SJCRH30 (cell line): ENCODE measurements around the gene HOMER2. TPM values are rescaled to one million over a fixed set of nuclear protein-coding genes. Genes with fewer than 3 reads are reported as not detected.
"Not testable (repeated sequence)": the region's sequence is repeated elsewhere in the genome, so short reads cannot be mapped to it uniquely, and the experiment has no call there.

Source experiments
- DNase-seq, 2 experiments: peaks; one replicate each; pipeline ENCODE4 v3.0.0-alpha.2; 2015 to 2020
- H3K27ac ChIP-seq: fragments of 250-450 bp; sonication (Bioruptor Pico); 2 replicates; pipeline ENCODE4 v1.5.1; 2020; ENCODE audit warnings: mild to moderate bottlenecking, moderate library complexity
- H3K27me3 ChIP-seq: fragments of 250-450 bp; sonication (Bioruptor Pico); 2 replicates; pipeline ENCODE4 v1.5.1; 2020; ENCODE audit warnings: mild to moderate bottlenecking, moderate library complexity
- H3K36me3 ChIP-seq: fragments of 250-450 bp; sonication (Bioruptor Pico); 2 replicates; pipeline ENCODE4 v1.5.1; 2020; ENCODE audit warnings: mild to moderate bottlenecking, moderate library complexity
- H3K4me1 ChIP-seq: fragments of 250-450 bp; sonication (Bioruptor Pico); 2 replicates; pipeline ENCODE4 v1.5.1; 2020; ENCODE audit warnings: mild to moderate bottlenecking, moderate library complexity
- H3K4me3 ChIP-seq: fragments of 250-450 bp; sonication (Bioruptor Pico); 2 replicates; pipeline ENCODE4 v1.5.1; 2020; ENCODE audit warnings: mild to moderate bottlenecking, moderate library complexity
- H3K9me3 ChIP-seq: fragments of 250-450 bp; sonication (Bioruptor Pico); replicated peaks from 2 replicates; pipeline ENCODE4 v1.5.1; 2020; ENCODE audit warnings: mild to moderate bottlenecking, moderate library complexity
- total RNA-seq: library from RNA; depleted of rRNA; stranded (reverse); fragments of >200 nt; shearing (Covaris generic); gene quantifications from 2 replicates; pipeline ENCODE4 v1.2.3, GENCODE V29; 2014

Gene HOMER2
- total RNA-seq, 1 experiment from 2014 or later = 6.8 TPM

GRCh38 chr15:82950295-82950694, 2.2 kb downstream of the HOMER2 start:
- Histone ChIP-seq H3K36me3 (no peaks in the 10 kb centered on the region), H3K27ac (no peak overlapping the region), H3K4me1 (no peaks in the 10 kb centered on the region), H3K4me3 (no peak overlapping the region), H3K27me3 (peaks cover 4% of the 10 kb centered on the region), H3K9me3 (no peaks in the 10 kb centered on the region)
- DNase-seq = no peak

- no peak overlapping the region for H3K4me3 ChIP-seq
- no peaks in the 10 kb centered on the region for H3K9me3 ChIP-seq
- no peaks in the 10 kb centered on the region for H3K36me3 ChIP-seq
- H3K4me1 ChIP-seq = no peaks in the 10 kb centered on the region
- no peak for DNase-seq
- H3K27me3 ChIP-seq = no peaks in the 10 kb centered on the region; the same call in 1 of the 2 replicates
- no peak overlapping the region for H3K27ac ChIP-seq
Observed at GRCh38 chr15:82946155-82946701, 6.3 kb downstream of the HOMER2 start.

GRCh38 chr15:82945326-82945725, 7.2 kb downstream of the HOMER2 start:
- Histone ChIP-seq H3K36me3 (no peaks in the 10 kb centered on the region), H3K27me3 (no peaks in the 10 kb centered on the region), H3K4me3 (no peak overlapping the region), H3K4me1 (no peaks in the 10 kb centered on the region), H3K9me3 (no peaks in the 10 kb centered on the region), H3K27ac (no peak overlapping the region)
- DNase-seq = no peak

- H3K9me3 ChIP-seq = no peaks in the 10 kb centered on the region
- no peaks in the 10 kb centered on the region for H3K36me3 ChIP-seq
- no peak overlapping the region for H3K4me3 ChIP-seq
- no peak for DNase-seq
- H3K27me3 ChIP-seq = no peaks in the 10 kb centered on the region
- no peak overlapping the region for H3K27ac ChIP-seq
- no peaks in the 10 kb centered on the region for H3K4me1 ChIP-seq
Observed at GRCh38 chr15:82944821-82945220, 7.7 kb downstream of the HOMER2 start.

- no peaks in the 10 kb centered on the region for H3K4me1 ChIP-seq
- no peak for DNase-seq
- H3K27ac ChIP-seq = no peak overlapping the region
- H3K4me3 ChIP-seq = no peak overlapping the region
- no peaks in the 10 kb centered on the region for H3K9me3 ChIP-seq
- H3K36me3 ChIP-seq = no peaks in the 10 kb centered on the region
- no peaks in the 10 kb centered on the region for H3K27me3 ChIP-seq
Observed at GRCh38 chr15:82944056-82944455, 8.5 kb downstream of the HOMER2 start.

- H3K27me3 ChIP-seq = no peaks in the 10 kb centered on the region
- H3K27ac ChIP-seq = no peak overlapping the region
- no peak for DNase-seq
- H3K4me3 ChIP-seq = no peak overlapping the region
- no peaks in the 10 kb centered on the region for H3K9me3 ChIP-seq
- no peaks in the 10 kb centered on the region for H3K36me3 ChIP-seq
- H3K4me1 ChIP-seq = no peaks in the 10 kb centered on the region
Observed at GRCh38 chr15:82943176-82943575, 9.3 kb downstream of the HOMER2 start.

GRCh38 chr15:82942691-82943090, 9.8 kb downstream of the HOMER2 start:
- Histone ChIP-seq H3K4me3 (no peak overlapping the region), H3K4me1 (no peaks in the 10 kb centered on the region), H3K27me3 (no peaks in the 10 kb centered on the region), H3K36me3 (no peaks in the 10 kb centered on the region), H3K9me3 (no peaks in the 10 kb centered on the region), H3K27ac (no peak overlapping the region)
- DNase-seq = no peak

GRCh38 chr15:82939678-82940077, 12.8 kb downstream of the HOMER2 start:
- not testable (repeated sequence) for DNase-seq, H3K4me3 ChIP-seq, H3K36me3 ChIP-seq, H3K27me3 ChIP-seq, H3K4me1 ChIP-seq, H3K9me3 ChIP-seq, H3K27ac ChIP-seq

GRCh38 chr15:82937712-82938058, 14.8 kb downstream of the HOMER2 start:
- no peak for DNase-seq
- Histone ChIP-seq H3K4me3 (no peak overlapping the region), H3K27me3 (no peaks in the 10 kb centered on the region), H3K4me1 (no peaks in the 10 kb centered on the region), H3K36me3 (no peaks in the 10 kb centered on the region), H3K27ac (no peak overlapping the region), H3K9me3 (no peaks in the 10 kb centered on the region)

- Histone ChIP-seq H3K4me3 (no peak overlapping the region), H3K4me1 (no peaks in the 10 kb centered on the region), H3K9me3 (no peaks in the 10 kb centered on the region), H3K27me3 (no peaks in the 10 kb centered on the region), H3K27ac (no peak overlapping the region), H3K36me3 (no peaks in the 10 kb centered on the region)
- DNase-seq = no peak
Observed at GRCh38 chr15:82936966-82937711, 15.4 kb downstream of the HOMER2 start.

- no peak for DNase-seq
- Histone ChIP-seq H3K9me3 (no peaks in the 10 kb centered on the region), H3K4me1 (no peaks in the 10 kb centered on the region), H3K36me3 (no peaks in the 10 kb centered on the region), H3K4me3 (no peak overlapping the region), H3K27ac (no peak overlapping the region), H3K27me3 (no peaks in the 10 kb centered on the region)
Observed at GRCh38 chr15:82935382-82935781, 17.1 kb downstream of the HOMER2 start.

GRCh38 chr15:82934100-82934880, 18.2 kb downstream of the HOMER2 start:
- Histone ChIP-seq H3K9me3 (no peaks in the 10 kb centered on the region), H3K36me3 (no peaks in the 10 kb centered on the region), H3K4me1 (no peaks in the 10 kb centered on the region), H3K27ac (no peak overlapping the region), H3K27me3 (no peaks in the 10 kb centered on the region), H3K4me3 (no peak overlapping the region)
- DNase-seq = no peak

- Histone ChIP-seq H3K27me3 (no peaks in the 10 kb centered on the region), H3K36me3 (no peaks in the 10 kb centered on the region), H3K4me1 (no peaks in the 10 kb centered on the region), H3K4me3 (no peak overlapping the region), H3K9me3 (no peaks in the 10 kb centered on the region), H3K27ac (no peak overlapping the region)
- no peak for DNase-seq
Observed at GRCh38 chr15:82933576-82933975, 18.9 kb downstream of the HOMER2 start.

- no peaks in the 10 kb centered on the region for H3K9me3 ChIP-seq
- no peak overlapping the region for H3K27ac ChIP-seq
- H3K27me3 ChIP-seq = no peaks in the 10 kb centered on the region
- no peak overlapping the region for H3K4me3 ChIP-seq
- no peaks in the 10 kb centered on the region for H3K4me1 ChIP-seq
- H3K36me3 ChIP-seq = no peaks in the 10 kb centered on the region
- DNase-seq = no peak
Observed at GRCh38 chr15:82931221-82931620, 21.3 kb downstream of the HOMER2 start.

- Histone ChIP-seq H3K27ac (no peak overlapping the region), H3K4me3 (no peak overlapping the region), H3K36me3 (no peaks in the 10 kb centered on the region), H3K9me3 (no peaks in the 10 kb centered on the region), H3K4me1 (no peaks in the 10 kb centered on the region), H3K27me3 (no peaks in the 10 kb centered on the region)
- no peak for DNase-seq
Observed at GRCh38 chr15:82930461-82930860, 22.1 kb downstream of the HOMER2 start.
